SU-DHL-6 (cell line): ENCODE data around the gene EBF3.

Experiments used
- CTCF ChIP-seq: fragments of 200-600 bp; sonication (generic); IDR thresholded peaks from one replicate; pipeline ENCODE4 v1.5.1; 2017; ENCODE audit warnings: antibody characterized with exemption, mild to moderate bottlenecking, low read length, moderate library complexity; ENCODE audit not compliant: insufficient read depth, poor library complexity, severe bottlenecking
- EZH2phosphoT487 ChIP-seq: fragments of 200-600 bp; sonication (generic), shearing (Covaris generic); conservative IDR thresholded peaks from 2 replicates; pipeline ENCODE4 v1.6.1; 2018; ENCODE audit warnings: mild to moderate bottlenecking, antibody characterized with exemption, low read length, moderate library complexity, mixed read lengths

DNA sequence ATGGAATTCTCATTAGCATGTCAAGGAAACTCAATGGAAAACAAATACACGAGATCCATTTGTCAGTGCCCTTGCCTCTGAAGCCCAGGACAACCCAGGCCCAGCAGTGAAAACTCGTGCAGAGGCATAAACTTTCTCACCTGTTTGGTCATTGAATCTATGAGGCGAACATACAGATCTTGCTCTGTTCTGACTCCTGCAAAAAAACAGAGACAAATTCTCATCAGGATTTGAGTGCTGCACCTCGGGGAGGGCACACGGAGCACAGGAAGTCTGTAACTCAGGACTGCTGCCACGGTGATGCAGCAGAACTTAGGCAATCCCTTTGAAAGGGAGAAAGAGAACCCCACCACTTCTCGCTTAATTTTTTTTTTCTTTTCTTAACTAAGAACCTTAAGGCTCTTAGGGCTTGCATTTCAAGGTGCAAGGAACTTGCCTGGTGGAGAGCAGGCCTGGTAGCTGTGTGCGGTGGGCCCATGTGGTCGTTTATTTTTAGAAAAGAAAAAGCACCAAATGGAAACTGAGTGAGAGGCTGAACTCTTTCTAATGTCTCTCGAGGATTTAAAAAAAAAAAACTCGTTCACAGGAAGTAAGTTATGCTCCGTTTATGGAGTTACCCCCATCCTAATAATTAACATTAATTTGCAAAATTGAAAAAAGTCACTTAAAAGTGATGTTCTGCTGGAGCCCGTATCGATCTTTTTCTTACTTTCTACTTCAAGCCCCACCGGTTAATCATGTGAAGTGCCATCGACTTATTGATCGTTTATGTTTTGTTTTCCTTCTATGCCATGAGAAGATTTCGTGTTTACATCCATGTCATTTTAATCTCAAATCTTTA lies 1.8 kb downstream of the EBF3 start:
- TF ChIP-seq CTCF = no peak
- no peak for TF ChIP-seq EZH2phosphoT487
